Osteoblast (primary cell): Measurements from ENCODE around the gene ZRANB3. TPM values are rescaled to one million over a fixed set of nuclear protein-coding genes. Genes with fewer than 3 reads are reported as not detected.
"Not testable (repeated sequence)": the region's sequence is repeated elsewhere in the genome, so short reads cannot be mapped to it uniquely, and the experiment has no call there.

ENCODE experiments used
- DNase-seq: peaks from one replicate; pipeline ENCODE4 v3.0.0; 2011; ENCODE audit warnings: low spot score, mixed read lengths; ENCODE audit not compliant: insufficient read length; ENCODE audit errors: missing footprints
- H2AFZ ChIP-seq: 2 replicates; pipeline ENCODE4 v1.6.0; 2011; ENCODE audit warnings: mild to moderate bottlenecking, low read length
- H3K27ac ChIP-seq: 2 replicates; pipeline ENCODE4 v1.5.1; 2011; ENCODE audit warnings: mild to moderate bottlenecking, low read depth, low read length, moderate library complexity
- H3K27me3 ChIP-seq: 2 replicates; pipeline ENCODE4 v1.6.0; 2012; ENCODE audit warnings: mild to moderate bottlenecking, control low read depth, inconsistent platforms, low read length, moderate library complexity; ENCODE audit not compliant: insufficient read depth
- H3K36me3 ChIP-seq: 2 replicates; pipeline ENCODE4 v1.5.1; 2011; ENCODE audit warnings: mild to moderate bottlenecking, low read length, control low read depth, moderate library complexity; ENCODE audit not compliant: insufficient read depth
- H3K4me1 ChIP-seq: 2 replicates; pipeline ENCODE4 v1.5.1; 2011; ENCODE audit warnings: mild to moderate bottlenecking, low read length, control low read depth, moderate library complexity; ENCODE audit not compliant: insufficient read depth
- H3K4me2 ChIP-seq: 2 replicates; pipeline ENCODE4 v1.6.0; 2011; ENCODE audit warnings: mild to moderate bottlenecking, low read length; ENCODE audit not compliant: insufficient read depth
- H3K4me3 ChIP-seq: fragments of 200-600 bp; sonication (generic); 3 replicates; pipeline ENCODE4 v1.5.1; 2012; ENCODE audit warnings: mild to moderate bottlenecking, low read length, inconsistent platforms; ENCODE audit not compliant: insufficient read depth
- H3K79me2 ChIP-seq: 2 replicates; pipeline ENCODE4 v1.6.0; 2012; ENCODE audit warnings: mild to moderate bottlenecking, low read length, control low read depth, inconsistent platforms; ENCODE audit not compliant: insufficient read depth
- H3K9me3 ChIP-seq: 2 replicates; pipeline ENCODE4 v1.5.1; 2011; ENCODE audit warnings: low read depth, low read length, control low read depth
- H4K20me1 ChIP-seq: 2 replicates; pipeline ENCODE4 v1.6.0; 2012; ENCODE audit warnings: mild to moderate bottlenecking, low read length, control low read depth; ENCODE audit not compliant: insufficient read depth
- CTCF ChIP-seq: IDR thresholded peaks from 2 replicates; pipeline ENCODE4 v1.5.1; 2011; ENCODE audit warnings: mild to moderate bottlenecking, low read depth, low read length, moderate library complexity; ENCODE audit errors: extremely low read depth
- total RNA-seq: library from RNA; depleted of rRNA; stranded (reverse); fragments of >200 nt; gene quantifications from 2 replicates; pipeline ENCODE4 v1.2.3, GENCODE V29; 2012

ZRANB3 gene
- total RNA-seq, 1 donor = 9.0 TPM

GRCh38 chr2:135378591-135378990 lies 152.4 kb downstream of the ZRANB3 start:
- H3K4me2 ChIP-seq = no peak overlapping the region
- H3K27ac ChIP-seq = no peak overlapping the region
- H3K9me3 ChIP-seq = no peaks in the 10 kb centered on the region
- H3K4me3 ChIP-seq = no peak overlapping the region
- no peaks in the 10 kb centered on the region for H3K4me1 ChIP-seq
- H4K20me1 ChIP-seq = no peaks in the 10 kb centered on the region
- no peak for DNase-seq
- no peaks in the 10 kb centered on the region for H3K79me2 ChIP-seq
- H3K27me3 ChIP-seq = no peaks in the 10 kb centered on the region
- no peak for TF ChIP-seq CTCF
- H2AFZ ChIP-seq = no peak overlapping the region
- H3K36me3 ChIP-seq = no peaks in the 10 kb centered on the region

GRCh38 chr2:135373702-135374101 lies 157.3 kb downstream of the ZRANB3 start:
- Histone ChIP-seq H3K4me1 (no peaks in the 10 kb centered on the region), H4K20me1 (no peaks in the 10 kb centered on the region), H3K4me3 (no peak overlapping the region), H3K9me3 (no peaks in the 10 kb centered on the region), H3K79me2 (no peaks in the 10 kb centered on the region), H3K4me2 (no peak overlapping the region), H3K36me3 (no peaks in the 10 kb centered on the region), H2AFZ (no peak overlapping the region), H3K27me3 (no peaks in the 10 kb centered on the region), H3K27ac (no peak overlapping the region)
- no peak for DNase-seq
- no peak for TF ChIP-seq CTCF

DNA sequence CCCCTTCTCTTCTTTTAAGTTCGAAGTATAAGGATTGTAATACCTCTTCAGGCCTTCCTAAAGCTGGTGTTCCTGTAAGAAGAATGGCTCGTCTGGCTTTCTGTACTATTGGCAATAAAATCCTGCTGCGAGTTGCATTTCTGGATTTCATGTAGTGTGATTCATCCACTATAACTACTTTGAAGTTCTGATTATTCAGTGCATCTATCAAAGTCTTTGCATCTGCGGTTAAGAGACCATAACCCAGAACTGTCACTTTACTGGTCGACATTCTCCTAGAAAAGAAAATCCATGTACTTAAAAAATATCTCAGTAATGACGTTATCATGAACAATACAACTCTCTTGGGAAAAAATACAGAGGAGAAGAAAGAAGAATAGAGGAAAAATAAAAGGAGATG lies 181.1 kb downstream of the ZRANB3 start:
- no peaks in the 10 kb centered on the region for H3K4me1 ChIP-seq
- no peaks in the 10 kb centered on the region for H3K27me3 ChIP-seq
- H3K27ac ChIP-seq = no peak overlapping the region
- H2AFZ ChIP-seq = no peak overlapping the region
- H3K36me3 ChIP-seq = no peaks in the 10 kb centered on the region
- H3K4me3 ChIP-seq = no peak overlapping the region
- H4K20me1 ChIP-seq = no peaks in the 10 kb centered on the region
- no peak for TF ChIP-seq CTCF
- H3K9me3 ChIP-seq = peaks cover 3% of the 10 kb centered on the region
- H3K4me2 ChIP-seq = no peak overlapping the region
- no peak for DNase-seq
- H3K79me2 ChIP-seq = no peaks in the 10 kb centered on the region

GRCh38 chr2:135348096-135348704 lies 182.8 kb downstream of the ZRANB3 start:
- not testable (repeated sequence) for H3K4me3 ChIP-seq, H3K4me1 ChIP-seq, DNase-seq, H3K4me2 ChIP-seq, H3K9me3 ChIP-seq, H4K20me1 ChIP-seq, H3K79me2 ChIP-seq, H3K36me3 ChIP-seq, H3K27ac ChIP-seq, H2AFZ ChIP-seq, H3K27me3 ChIP-seq
